GM12878 (cell line): ENCODE results near the gene ALDH1L2. TPM values are rescaled to one million over a fixed set of nuclear protein-coding genes. Genes with fewer than 3 reads are reported as not detected.
"Not testable (repeated sequence)": the region's sequence is repeated elsewhere in the genome, so short reads cannot be mapped to it uniquely, and the experiment has no call there.

Source experiments
- ATAC-seq: fragments of 200-7000 bp; cut with Tn5 transposase; 3 replicates; pipeline ENCODE4 v1.9.1; 2020; ENCODE audit warnings: mild to moderate bottlenecking, moderate library complexity
- BruUV-seq: library from RNA; stranded (reverse); fragments of 400-500 nt; replicated peaks from 2 replicates; lab custom pipeline; 2021; lab: Mats Ljungman, UMichigan
- CTCF ChIA-PET: fragments of 300-600 bp; sonication (Branson Sonifier 250); formaldehyde crosslinking; extraction: SDS; loops from one replicate; lab custom pipeline; 2021; ENCODE audit warnings: inconsistent platforms; lab: Yijun Ruan, JAX
- POLR2A ChIA-PET: fragments of 350-600 bp; formaldehyde crosslinking; extraction: SDS; loops from one replicate; lab custom pipeline; 2021; ENCODE audit warnings: inconsistent platforms; lab: Charles Lee
- RAD21 ChIA-PET: fragments of 300-600 bp; sonication (Branson Sonifier 250); formaldehyde crosslinking; loops from one replicate; lab custom pipeline; 2023; ENCODE audit warnings: antibody characterized with exemption; ENCODE audit not compliant: unreplicated experiment; lab: Charles Lee
- SMC1A ChIA-PET: fragments of 300-600 bp; sonication (Branson Sonifier 250); formaldehyde crosslinking; loops from one replicate; lab custom pipeline; 2023; ENCODE audit not compliant: unreplicated experiment, uncharacterized antibody; lab: Charles Lee
- DNase-seq: peaks from one replicate; pipeline ENCODE4 v3.0.0-alpha.2; 2011; ENCODE audit warnings: low read depth, low spot score
- FAIRE-seq: peaks from 3 replicates; lab custom pipeline; 2011; peaks lifted over from hg19 to GRCh38; lab: Jason Lieb, UNC
- H2AFZ ChIP-seq: 2 replicates; pipeline ENCODE4 v1.6.0; 2011; ENCODE audit warnings: low read depth, low read length, control low read depth; ENCODE audit not compliant: control insufficient read depth
- H3K27ac ChIP-seq: 2 replicates; pipeline ENCODE4 v1.5.1; 2011; ENCODE audit warnings: control low read depth; ENCODE audit not compliant: control insufficient read depth, insufficient read depth
- H3K27me3 ChIP-seq, 2 experiments: replicated peaks in 1 of 2; 2 replicates each; pipeline versions ENCODE4 v1.6.0 to v1.6.1; 2011; ENCODE audit warnings: low read length in 1 of 2; ENCODE audit not compliant: control insufficient read depth in 2 of 2, insufficient read depth in 2 of 2
- H3K36me3 ChIP-seq, 2 experiments: 2 replicates each; pipeline ENCODE4 v1.5.1; 2011; ENCODE audit warnings: low read length in 1 of 2; ENCODE audit not compliant: control insufficient read depth in 2 of 2, insufficient read depth in 2 of 2
- H3K4me1 ChIP-seq: 2 replicates; pipeline ENCODE4 v1.6.1; 2011; ENCODE audit warnings: mild to moderate bottlenecking, low read length, moderate library complexity, mixed read lengths; ENCODE audit not compliant: control insufficient read depth, insufficient read depth
- H3K4me2 ChIP-seq: 2 replicates; pipeline ENCODE4 v1.6.0; 2011; ENCODE audit warnings: control low read depth; ENCODE audit not compliant: control insufficient read depth, insufficient read depth
- H3K4me3 ChIP-seq: fragments of 200-600 bp; sonication (generic); 2 replicates; pipeline ENCODE4 v1.5.1; 2016
- H3K79me2 ChIP-seq: 2 replicates; pipeline ENCODE4 v1.6.0; 2011; ENCODE audit warnings: low read length; ENCODE audit not compliant: control insufficient read depth, insufficient read depth
- H3K9ac ChIP-seq: 2 replicates; pipeline ENCODE4 v1.8.0; 2011; ENCODE audit warnings: low read length, control low read depth, mixed read lengths; ENCODE audit not compliant: control insufficient read depth, insufficient read depth
- H3K9me3 ChIP-seq: replicated peaks from 3 replicates; pipeline ENCODE4 v1.5.1; 2011; ENCODE audit warnings: mild to moderate bottlenecking, low read length; ENCODE audit not compliant: control insufficient read depth, insufficient read depth
- H4K20me1 ChIP-seq: 2 replicates; pipeline ENCODE4 v1.6.0; 2011; ENCODE audit not compliant: control insufficient read depth, insufficient read depth
- MEF2B ChIP-seq: fragments of 450-650 bp; IDR thresholded peaks from 2 replicates; pipeline ENCODE4 v1.6.1; 2018; ENCODE audit warnings: mild to moderate bottlenecking, moderate library complexity; ENCODE audit not compliant: partially characterized antibody, poor library complexity, severe bottlenecking
- NR2F1 ChIP-seq: fragments of 450-650 bp; conservative IDR thresholded peaks from 2 replicates; pipeline ENCODE4 v1.6.1; 2017; ENCODE audit warnings: mild to moderate bottlenecking
- SPI1 ChIP-seq: IDR thresholded peaks from 2 replicates; pipeline ENCODE4 v1.6.1; 2011; ENCODE audit warnings: low read depth, mild to moderate bottlenecking, low read length, moderate library complexity, borderline replicate concordance; ENCODE audit not compliant: insufficient read depth
- WGBS: methylation state at CpG from one replicate; pipeline ENCODE4 v1.1.6; 2016; ENCODE audit warnings: low lambda C conversion rate; ENCODE audit not compliant: insufficient replicate concordance, insufficient coverage; ENCODE audit errors: missing lambda C conversion rate; 5-methylcytosine and 5-hydroxymethylcytosine counted together
- in situ Hi-C: fragments of 300-500 bp; cut with MboI; formaldehyde crosslinking; loops from 9 replicates; pipeline ENCODE4 v1.14.3; 2018; ENCODE audit warnings: mixed read lengths
- intact Hi-C: fragments of 100-400 bp; cut with micrococcal nuclease; formaldehyde crosslinking; loops from one replicate; pipeline ENCODE4 v1.14.2; 2022; ENCODE audit not compliant: unreplicated experiment
- polyA plus RNA-seq, 11 experiments: library from polyadenylated mRNA; depleted of rRNA in 4 of 11; unstranded in 6 of 11; stranded (reverse) in 5 of 11; fragments of >200 nt; fragmentation: Nextera tagmentation in 4 of 11; fragmentation: Illumina TruSeq in 1 of 11; extraction: Ambion mirVana in 4 of 11; extraction: Trizol in 1 of 11; gene quantifications; 1 replicate in 1 of 11; 2 replicates in 10 of 11; pipeline versions ENCODE4 v1.2.1 to v1.2.3, GENCODE V29; 2011 to 2016; ENCODE audit warnings: inconsistent platforms in 2 of 11, missing spikeins in 2 of 11, low read depth in 1 of 11
- total RNA-seq, 4 experiments: library from RNA; depleted of rRNA in 3 of 4; stranded (reverse); fragments of >200 nt in 3 of 4; fragmentation: Illumina TruSeq in 1 of 4; extraction: Trizol in 1 of 4; gene quantifications; 2 replicates each; pipeline versions ENCODE4 v1.2.1 to v1.2.3, GENCODE V29; 2013 to 2021
- TF ChIP-seq, protein P1 (sequence below): fragments of 450-650 bp; IDR thresholded peaks from 2 replicates; pipeline ENCODE4 v1.6.1; 2018; ENCODE audit warnings: borderline replicate concordance, mild to moderate bottlenecking; ENCODE audit not compliant: partially characterized antibody
- TF ChIP-seq, protein P2 (sequence below), 3 experiments: IDR thresholded peaks in 2 of 3; conservative IDR thresholded peaks in 1 of 3; 2 replicates each; pipeline ENCODE4 v1.5.1; 2011; ENCODE audit warnings: low read depth in 3 of 3, low read length in 3 of 3, mild to moderate bottlenecking in 3 of 3, control low read depth in 2 of 3, moderate library complexity in 2 of 3, inconsistent platforms in 1 of 3, mixed read lengths in 1 of 3; ENCODE audit not compliant: control insufficient read depth in 2 of 3, insufficient read depth in 1 of 3; ENCODE audit errors: extremely low read depth in 1 of 3

The ALDH1L2 gene
- total and polyA plus RNA-seq, 10 of the 15 experiments (the other 5 are each of a cell fraction or from before 2014, with no cell fraction given), result 0.15 to 13.7 (median 8.5) TPM

DNA sequence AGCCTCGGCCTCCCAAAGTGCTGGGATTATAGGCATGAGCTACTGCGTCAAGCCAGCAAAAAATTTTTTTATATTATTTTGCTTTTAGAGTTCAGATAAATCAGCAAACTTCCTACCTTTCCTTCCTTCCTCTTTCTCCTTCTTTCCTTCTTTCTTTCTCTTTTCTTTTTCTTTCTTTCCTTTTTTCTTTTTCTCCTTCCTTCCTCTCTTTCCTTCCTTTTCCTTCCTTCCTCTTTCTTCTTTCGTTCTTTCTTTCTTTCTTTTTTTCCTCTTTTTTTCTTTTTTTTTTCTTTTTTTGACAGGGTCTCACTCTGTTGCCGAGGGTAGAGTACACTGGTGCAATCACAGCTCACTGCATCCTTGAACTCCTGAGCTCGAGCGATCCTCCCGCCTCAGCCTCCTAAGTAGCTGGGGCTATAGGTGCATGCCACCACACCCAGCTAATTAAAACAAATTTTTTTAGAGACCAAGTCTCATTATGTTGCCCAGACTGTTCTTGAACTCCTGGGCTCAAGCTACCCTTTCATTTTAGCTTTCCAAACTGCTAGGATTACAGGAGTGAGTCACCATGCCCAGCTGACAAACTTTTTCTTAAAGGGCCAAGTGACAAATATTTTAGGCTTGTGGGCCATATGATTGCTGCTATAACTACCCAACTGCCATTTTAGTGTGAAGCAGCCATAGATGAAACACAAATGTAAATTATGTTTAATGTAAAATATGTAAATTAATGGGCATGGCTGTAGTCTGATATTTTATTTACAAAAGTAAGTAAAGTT, 16.1 kb upstream of the ALDH1L2 start (continued):
- TF ChIP-seq, protein P1, sequence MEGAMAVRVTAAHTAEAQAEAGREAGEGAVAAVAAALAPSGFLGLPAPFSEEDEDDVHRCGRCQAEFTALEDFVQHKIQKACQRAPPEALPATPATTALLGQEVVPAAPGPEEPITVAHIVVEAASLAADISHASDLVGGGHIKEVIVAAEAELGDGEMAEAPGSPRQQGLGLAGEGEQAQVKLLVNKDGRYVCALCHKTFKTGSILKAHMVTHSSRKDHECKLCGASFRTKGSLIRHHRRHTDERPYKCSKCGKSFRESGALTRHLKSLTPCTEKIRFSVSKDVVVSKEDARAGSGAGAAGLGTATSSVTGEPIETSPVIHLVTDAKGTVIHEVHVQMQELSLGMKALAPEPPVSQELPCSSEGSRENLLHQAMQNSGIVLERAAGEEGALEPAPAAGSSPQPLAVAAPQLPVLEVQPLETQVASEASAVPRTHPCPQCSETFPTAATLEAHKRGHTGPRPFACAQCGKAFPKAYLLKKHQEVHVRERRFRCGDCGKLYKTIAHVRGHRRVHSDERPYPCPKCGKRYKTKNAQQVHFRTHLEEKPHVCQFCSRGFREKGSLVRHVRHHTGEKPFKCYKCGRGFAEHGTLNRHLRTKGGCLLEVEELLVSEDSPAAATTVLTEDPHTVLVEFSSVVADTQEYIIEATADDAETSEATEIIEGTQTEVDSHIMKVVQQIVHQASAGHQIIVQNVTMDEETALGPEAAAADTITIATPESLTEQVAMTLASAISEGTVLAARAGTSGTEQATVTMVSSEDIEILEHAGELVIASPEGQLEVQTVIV, result no peak
- TF ChIP-seq MEF2B (no peak), NR2F1 (no peak)

DNA sequence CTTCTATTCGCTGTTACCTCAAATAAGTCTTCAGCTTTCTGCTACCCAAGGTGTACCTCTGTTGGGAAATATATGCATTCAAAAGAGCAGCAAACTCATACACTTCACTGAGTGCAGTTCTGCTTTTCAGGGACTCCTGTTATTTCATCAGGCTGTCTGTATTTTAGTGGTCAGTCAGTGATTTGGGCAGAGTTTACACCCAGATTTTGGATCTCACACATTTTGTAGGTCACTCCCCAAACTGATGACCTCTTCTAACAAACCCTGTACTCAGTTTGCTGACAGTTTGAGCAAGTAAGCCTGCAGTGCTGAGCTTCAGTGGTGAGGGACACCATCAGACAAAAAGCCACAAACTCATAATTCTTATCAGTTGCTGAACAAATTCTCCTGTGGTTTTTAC, 15.1 kb upstream of the ALDH1L2 start:
- ATAC-seq, result no peak
- 44% methylated on average over 1 of the region's 1 CpG for WGBS
- no peak overlapping the region for H3K4me2 ChIP-seq

DNA sequence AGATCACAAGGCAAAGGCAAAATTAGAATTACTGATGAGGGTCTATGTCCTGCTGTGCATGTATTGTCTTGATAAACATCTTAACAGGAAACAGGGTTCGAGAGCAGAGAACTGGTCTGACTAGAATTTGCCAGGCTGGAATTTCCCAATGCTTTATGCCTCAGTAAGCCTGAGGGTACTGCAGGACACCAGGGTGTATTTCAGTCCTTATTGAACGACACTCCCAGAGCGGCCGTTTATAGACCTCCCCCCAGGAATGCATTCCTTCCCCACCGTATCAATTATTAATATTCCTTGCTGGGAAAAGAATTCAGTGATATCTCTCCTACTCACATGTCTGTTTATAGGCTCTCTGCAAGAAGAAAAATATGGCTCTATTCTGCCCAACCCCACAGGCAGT, 11.1 kb upstream of the ALDH1L2 start:
- RAD21 ChIA-PET, H3K79me2 ChIP-seq, H3K4me1 ChIP-seq, CTCF ChIA-PET, SMC1A ChIA-PET, FAIRE-seq, POLR2A ChIA-PET, in situ Hi-C loops, H2AFZ ChIP-seq, intact Hi-C loops, H3K27ac ChIP-seq, DNase-seq, ATAC-seq, BruUV-seq, H3K9ac ChIP-seq, H3K27me3 ChIP-seq, H3K36me3 ChIP-seq, H3K9me3 ChIP-seq, H3K4me2 ChIP-seq, H4K20me1 ChIP-seq, H3K4me3 ChIP-seq: not testable (repeated sequence)
- 76% methylated on average over 5 of the region's 5 CpGs for WGBS

More for the DNA sequence above, 15.1 kb upstream of the ALDH1L2 start:
- Histone ChIP-seq H4K20me1 (no peaks in the 10 kb centered on the region), H3K9me3 (no peaks in the 10 kb centered on the region; the same call in 2 of the 3 replicates), H3K4me1 (no peaks in the 10 kb centered on the region), H3K9ac (no peak overlapping the region), H3K36me3 (no peaks in the 10 kb centered on the region), H3K4me3 (no peak overlapping the region), H3K27me3 (no peaks in the 10 kb centered on the region), H2AFZ (no peak overlapping the region), H3K79me2 (no peaks in the 10 kb centered on the region), H3K27ac (no peak overlapping the region)
- RAD21 ChIA-PET, result no interaction called here
- FAIRE-seq, result no peak
- BruUV-seq, result no TSS peak
- CTCF ChIA-PET, result interaction anchor here (1.3 kb wide), 1 partner anchor 14 kb away, joined by 3 read pairs; no protein-coding TSS in a partner anchor
- peak; percentile 23; the same call in 1 of the 2 replicates for TF ChIP-seq SPI1
- TF ChIP-seq, protein P2, sequence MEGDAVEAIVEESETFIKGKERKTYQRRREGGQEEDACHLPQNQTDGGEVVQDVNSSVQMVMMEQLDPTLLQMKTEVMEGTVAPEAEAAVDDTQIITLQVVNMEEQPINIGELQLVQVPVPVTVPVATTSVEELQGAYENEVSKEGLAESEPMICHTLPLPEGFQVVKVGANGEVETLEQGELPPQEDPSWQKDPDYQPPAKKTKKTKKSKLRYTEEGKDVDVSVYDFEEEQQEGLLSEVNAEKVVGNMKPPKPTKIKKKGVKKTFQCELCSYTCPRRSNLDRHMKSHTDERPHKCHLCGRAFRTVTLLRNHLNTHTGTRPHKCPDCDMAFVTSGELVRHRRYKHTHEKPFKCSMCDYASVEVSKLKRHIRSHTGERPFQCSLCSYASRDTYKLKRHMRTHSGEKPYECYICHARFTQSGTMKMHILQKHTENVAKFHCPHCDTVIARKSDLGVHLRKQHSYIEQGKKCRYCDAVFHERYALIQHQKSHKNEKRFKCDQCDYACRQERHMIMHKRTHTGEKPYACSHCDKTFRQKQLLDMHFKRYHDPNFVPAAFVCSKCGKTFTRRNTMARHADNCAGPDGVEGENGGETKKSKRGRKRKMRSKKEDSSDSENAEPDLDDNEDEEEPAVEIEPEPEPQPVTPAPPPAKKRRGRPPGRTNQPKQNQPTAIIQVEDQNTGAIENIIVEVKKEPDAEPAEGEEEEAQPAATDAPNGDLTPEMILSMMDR (IDR thresholded peaks at IDR 0.05 in 2 of 3, conservative IDR thresholded peaks at IDR 0.05 in 1 of 3; ENCODE audit: control insufficient read depth in 2 of 3, extremely low read depth in 1 of 3, insufficient read depth in 1 of 3, low read depth in 3 of 3, low read length in 3 of 3), result no peak
- DNase-seq, result no peak
- in situ Hi-C loops (no loop called here), intact Hi-C loops (no loop called here)
- SMC1A ChIA-PET, result no interaction called here
- POLR2A ChIA-PET, result no interaction called here
